GM18520 (cell line): ENCODE data around the gene RIPOR3.
"Not testable (repeated sequence)": the region's sequence is repeated elsewhere in the genome, so short reads cannot be mapped to it uniquely, and the experiment has no call there.

ENCODE experiments used
- ATAC-seq: cut with Tn5 transposase; IDR thresholded peaks from one replicate; pipeline ENCODE4 v1.9.1; 2021; ENCODE audit not compliant: unreplicated experiment

The RIPOR3 gene

DNA sequence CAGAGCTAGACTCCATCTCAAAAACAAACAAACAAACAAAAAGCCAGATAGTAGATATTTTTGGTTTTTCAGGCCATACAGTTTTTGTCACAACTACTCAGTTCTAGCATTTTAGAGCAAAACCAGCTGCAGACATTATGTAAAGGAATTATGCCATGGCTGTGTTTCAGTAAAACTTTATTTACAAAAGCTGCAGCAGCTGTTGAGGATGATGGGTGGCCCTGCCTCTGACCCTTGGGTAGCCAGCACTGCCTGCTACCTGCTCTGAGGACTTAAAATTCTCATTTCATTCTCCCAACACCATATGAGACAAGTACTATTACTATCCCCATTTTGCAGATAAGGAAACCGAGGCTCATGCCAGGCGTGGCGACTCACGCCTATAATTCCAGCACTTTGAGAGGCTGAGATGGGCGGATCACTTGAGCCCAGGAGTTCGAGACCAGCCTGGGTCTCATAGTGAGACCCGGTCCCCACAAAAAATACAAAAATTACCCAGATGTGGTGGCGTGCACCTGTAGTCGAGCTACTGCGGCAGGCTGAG is 56.3 kb downstream of the RIPOR3 start:
- no peak for ATAC-seq

DNA sequence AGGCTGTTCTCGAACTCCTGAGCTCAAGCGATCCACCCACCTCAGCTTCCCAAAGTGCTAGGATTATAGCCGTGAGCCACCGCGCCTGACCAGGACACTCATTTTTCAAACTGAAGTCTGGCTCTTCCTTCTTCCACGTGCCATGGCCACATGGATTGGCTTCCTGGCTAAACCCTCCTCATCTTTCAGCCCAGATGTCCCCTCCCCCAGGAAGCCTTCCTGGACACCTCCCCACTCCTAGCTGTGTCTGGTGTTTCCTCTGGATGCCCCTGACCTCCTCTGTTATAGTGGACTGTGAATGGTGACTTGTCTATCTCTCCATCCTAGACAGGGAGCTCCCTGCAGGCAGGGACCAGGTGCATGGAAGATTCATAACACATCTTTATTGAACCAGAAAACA is 57.2 kb downstream of the RIPOR3 start:
- ATAC-seq = no peak

DNA sequence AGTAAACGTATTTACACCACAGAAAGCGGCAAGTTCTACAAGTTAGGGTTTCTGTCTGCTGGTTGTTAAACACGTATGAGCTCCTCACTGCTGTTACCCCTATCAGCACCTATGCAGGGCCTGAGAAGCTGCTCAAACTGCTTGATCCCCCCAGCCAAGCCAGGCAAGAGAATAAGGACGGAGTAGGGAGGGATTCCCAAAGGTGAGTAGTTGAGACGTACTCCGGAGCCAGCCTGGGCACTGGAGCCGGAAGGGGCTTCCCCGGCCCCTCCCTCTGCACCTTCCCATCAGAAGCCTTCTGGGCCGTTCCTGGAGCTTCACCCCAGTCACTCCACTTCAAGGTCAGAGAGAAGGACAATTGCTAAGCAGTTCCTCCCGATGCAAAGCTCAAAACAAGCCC is 58.0 kb downstream of the RIPOR3 start:
- ATAC-seq = no peak

DNA sequence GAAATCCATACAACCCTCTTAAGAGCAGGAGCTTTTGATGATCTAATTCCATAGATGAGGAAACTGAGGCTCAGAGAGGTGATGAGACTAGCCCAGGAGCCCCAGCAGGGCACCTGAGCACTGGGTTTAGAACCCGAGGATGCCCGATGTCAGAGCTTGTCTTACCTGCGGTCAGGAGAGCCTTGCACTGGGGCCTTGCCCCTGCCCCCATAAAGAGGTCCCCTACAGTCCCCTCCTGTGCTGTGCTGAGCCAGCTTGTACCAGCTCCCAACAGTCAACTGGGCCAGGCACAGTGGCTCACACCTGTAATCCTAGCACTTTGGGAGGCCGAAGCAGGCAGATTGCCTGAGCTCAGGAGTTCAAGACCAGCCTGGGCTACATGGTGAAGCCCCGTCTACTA is 58.6 kb downstream of the RIPOR3 start:
- no peak for ATAC-seq

DNA sequence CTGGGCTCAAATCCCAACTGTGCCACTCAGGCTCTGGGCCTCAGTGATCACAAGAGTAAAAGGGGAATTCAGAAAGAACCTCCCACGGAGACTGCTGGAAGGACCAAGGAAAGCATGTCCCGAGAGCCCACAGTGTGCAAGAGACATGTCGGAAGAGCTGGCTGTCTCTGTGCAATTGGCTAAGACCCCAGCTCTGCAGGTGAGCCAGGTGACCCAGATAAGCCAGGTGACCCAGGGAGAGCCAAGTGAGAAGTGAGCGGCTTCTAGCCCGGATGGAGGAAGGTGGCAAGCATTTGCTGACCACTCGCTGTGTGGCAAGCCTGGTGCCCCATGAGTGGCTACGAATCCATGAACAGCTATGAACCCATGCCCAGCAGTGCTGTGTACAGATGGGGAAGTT is 59.1 kb downstream of the RIPOR3 start:
- no peak for ATAC-seq

DNA sequence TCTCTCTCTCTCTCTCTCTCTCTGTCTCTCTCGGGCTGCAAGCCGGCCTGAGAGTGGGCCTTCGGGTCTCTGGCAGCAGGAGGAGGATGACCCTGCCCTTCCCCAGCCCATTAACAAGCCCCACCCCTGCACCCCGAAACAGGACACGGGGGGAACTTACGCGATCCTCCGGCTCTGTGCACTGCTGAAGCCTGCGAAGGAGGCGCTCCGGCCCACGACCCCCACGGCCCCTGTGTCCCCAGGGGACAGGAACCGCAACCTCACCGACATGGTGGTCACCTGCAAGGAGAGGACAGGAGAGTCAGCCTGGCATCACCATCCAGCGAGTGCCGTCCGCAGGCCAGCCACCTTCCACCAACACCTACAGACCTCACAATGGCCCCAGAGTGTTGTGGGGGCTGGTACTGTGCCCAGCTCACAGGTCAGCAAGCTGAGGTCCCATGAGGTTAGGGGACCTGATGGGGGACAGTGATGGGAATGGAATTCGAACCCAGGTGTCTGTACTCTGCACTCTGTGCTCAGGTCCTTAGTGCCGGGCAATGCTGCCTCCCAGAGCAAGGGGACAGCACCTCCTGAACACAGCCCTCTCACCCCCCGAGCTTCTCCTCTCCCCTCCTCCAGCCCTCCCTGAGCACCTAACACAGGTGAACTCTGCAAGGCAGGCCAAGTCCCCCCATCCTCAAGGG is 60.6 kb downstream of the RIPOR3 start:
- no peak for ATAC-seq

DNA sequence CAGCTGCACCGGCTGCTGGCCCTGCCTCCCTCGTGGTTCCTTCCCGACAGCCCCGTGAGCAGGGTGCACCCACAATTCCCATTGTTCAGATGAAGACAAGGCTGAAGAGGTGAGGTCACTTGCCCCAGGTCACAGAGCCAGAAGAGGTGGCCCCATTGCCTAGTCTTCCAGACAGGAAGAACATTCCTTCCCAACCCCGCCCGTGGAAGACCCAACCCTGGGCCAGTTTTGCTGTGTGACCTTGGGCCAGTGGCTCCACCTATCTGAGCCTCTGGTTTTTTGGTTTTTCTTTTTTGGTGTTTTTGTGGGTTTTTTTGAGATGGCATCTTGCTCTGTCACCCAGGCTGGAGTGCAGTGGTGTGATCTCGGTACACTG is 61.7 kb downstream of the RIPOR3 start:
- ATAC-seq = no peak

DNA sequence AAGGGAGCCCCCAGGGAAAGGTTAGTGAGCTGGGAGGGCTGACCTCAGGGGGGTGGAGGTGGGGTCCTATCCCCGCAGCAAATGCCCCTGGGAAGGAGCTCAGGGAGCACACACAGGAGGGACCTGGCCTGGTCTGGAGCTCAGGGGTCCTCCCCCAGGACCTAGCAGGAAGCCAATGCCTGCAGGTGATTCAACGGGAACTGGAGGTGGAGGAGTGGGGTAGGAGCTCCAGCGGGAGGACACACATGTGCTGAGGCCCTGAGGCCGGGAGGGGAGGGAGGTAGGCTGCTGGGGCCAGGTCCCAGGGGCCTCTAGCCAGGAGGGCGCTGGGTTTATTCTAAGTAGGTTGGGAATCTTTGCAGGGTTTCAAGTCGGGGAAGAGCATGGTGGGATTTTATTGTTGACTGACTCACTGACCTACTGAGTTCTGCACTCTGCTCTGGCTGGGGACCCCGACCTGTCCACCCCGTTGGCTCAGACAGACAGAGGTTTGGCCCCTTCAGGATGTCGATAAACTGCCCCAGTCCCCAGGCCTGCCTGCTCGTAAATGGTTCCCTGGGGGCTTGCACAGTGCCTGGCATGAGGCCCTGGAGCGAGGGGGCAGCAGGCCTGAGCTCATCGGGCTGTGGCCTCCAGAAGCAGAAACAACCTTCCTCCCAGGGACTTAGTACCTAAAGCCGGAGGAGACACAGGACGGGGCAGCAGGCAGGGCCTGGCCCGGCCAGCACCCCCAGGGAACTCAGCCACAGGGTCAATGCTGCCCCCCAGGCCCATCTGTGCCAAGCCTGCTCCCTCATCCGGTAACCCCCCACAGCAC is 62.3 kb downstream of the RIPOR3 start:
- ATAC-seq = no peak

DNA sequence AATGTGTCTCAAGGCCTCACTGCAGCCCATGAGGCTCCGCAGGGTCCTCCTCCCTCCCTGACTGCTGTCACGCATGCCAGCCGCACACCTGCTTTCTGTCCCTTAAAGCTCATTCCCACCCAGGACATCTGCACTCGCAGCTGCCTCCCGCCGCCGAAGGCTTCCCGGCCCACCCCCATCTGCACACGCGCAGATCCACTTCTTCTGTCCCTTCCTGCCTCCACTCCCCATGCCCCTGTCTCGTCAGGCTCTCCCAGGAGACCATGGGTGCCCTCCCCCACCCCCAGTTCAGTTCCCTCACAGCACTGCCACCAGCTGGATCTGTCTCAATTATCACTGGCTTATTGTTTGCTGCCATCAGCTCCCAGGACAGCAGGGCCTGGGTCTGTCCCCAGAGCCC is 63.0 kb downstream of the RIPOR3 start:
- ATAC-seq = no peak

DNA sequence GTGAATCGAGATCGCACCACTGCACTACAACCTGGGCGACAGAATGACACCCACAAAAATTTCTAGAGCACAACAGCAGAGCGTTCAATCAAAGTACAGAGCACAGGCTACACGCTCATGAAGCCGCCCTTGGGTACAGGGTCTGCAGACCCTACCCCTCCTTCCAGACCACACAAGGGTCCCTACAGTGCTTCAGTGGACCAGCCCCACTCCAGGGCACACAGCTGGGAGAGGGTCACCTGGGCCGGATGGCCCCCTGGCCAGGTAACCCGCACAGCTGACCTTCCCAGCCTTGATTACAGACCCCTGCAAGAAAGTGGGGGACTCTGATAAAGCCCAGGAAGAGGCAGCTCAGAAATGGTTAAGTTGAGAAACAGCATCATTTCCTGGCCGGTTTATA is 63.6 kb downstream of the RIPOR3 start:
- no peak for ATAC-seq

DNA sequence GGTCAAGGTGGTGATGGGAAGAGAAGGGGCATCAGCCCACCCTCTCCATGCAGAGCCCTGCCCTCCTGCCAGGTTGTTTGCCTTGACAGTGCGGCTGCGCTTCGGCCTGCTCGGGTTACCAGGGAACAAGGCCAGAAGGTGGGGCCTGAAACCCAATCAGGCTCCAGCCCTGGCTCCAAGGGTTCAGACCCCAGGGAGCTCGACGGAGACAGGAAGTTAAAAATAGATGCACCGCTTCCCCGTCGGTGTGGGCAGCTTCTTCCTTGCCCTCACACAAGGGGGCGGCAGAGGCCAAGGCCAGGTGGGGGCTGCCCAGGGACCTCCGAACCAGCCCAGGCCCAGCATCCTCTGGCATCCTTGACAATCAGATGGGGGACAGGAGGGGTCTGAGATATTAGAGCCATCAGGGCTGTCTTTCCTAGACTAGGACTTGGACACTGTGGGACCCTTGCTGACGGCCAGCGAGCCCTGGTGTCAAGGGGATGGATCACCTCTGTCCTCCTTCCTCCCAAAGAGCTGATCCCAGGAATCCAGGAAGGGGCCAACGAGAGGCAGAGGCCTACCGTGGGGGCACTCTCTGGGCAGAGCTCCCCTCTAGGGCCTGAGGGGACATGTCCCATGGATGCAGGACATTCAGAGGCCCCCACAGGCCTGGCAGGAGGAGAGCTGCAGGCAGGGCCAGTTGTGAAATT is 65.2 kb downstream of the RIPOR3 start:
- ATAC-seq = no peak

DNA sequence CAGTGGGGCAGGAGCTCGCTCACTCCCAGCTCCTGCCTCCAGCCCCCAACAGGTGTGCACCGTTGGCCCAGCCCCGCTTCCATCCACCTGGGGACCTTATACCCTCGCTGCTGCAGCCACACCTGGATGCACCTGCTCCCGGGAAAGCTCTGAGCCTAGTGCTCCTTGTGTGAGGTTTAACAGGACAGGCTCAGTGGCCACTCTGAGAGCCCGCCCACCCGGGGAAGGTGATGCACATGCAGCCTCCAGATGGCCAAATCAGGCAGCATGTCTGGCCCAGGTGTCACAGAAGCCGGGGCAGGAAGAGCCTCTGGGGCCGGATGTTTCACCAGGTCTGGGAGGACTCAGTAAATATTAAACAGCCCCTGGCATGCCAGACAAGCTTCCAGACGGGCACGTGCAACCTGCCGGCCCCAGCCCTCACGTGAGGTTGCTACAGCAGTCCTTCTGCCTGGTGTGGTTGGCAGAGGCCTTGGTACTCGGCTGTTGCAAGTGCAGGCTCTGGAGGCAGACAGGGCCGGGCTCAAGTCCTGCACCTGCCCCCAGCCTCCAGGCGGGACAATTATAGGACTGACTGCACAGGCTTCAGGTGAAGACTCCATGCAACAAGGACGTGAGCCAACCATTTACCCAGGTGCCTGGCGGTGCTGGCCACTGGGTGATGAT is 66.9 kb downstream of the RIPOR3 start:
- no peak for ATAC-seq

DNA sequence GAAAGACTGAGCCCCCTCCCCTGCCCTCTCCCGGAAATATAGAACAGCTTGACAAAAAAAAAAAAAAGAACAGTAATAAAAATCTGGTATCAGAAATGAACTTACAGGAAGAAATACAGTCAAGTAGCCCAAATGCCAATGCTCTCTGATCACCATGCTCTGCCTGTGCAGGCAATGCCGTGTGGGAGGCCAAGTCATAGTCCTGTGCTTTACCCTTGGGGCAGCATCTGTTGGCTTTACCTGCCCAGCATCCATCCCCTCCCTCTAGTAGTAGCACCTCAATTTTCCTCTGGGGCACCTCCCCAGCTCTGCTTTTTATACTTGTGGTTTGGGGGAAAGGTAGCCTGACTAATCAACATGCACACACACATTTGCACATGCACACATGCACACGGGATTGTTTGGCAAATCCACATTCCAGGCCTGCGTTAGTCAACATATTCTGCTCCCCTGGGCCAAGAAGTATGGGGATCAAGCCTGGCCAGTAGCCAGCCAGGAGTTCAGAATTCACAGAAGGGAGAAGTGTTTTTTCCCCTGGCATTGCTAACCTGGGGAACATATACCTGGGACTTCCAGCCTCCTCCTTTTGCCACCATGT is 70.2 kb downstream of the RIPOR3 start:
- no peak for ATAC-seq

DNA sequence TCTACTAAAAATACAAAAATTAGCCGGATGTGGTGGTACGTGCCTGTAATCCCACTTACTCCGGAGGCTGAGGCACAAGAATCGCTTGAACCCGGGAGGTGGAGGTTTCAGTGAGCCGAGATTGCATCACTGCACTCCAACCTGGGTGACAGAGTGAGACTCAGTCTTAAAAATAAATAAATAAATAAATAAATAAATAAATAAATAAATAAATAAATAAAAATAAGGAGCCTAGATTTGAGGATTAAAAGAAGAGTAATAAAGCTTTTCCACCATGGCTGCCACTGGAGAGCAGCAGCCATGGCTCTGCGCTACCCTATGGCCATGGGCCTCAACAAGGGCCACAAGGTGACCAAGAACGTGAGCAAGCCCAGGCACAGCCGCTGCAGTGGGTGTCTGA is 70.9 kb downstream of the RIPOR3 start:
- not testable (repeated sequence) for ATAC-seq

DNA sequence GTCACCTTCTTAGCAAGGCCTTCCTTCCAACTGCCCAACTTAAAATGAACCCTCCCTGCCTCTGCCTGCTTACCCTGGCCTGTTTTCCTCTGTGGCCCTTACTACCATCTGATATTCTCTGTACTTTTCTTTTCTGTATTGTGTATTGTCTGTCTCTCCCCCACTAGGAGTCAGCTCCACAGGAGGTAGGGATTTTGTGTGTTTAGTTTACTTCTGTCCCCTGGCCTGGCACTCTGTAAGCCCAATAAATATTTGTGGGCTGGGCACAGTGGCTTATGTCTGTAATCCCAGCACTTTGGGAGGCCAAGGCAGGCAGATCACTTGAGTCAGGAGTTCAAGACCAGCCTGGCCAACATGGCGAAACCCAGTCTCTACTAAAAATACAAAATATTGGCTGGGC is 72.8 kb downstream of the RIPOR3 start:
- ATAC-seq = no peak

DNA sequence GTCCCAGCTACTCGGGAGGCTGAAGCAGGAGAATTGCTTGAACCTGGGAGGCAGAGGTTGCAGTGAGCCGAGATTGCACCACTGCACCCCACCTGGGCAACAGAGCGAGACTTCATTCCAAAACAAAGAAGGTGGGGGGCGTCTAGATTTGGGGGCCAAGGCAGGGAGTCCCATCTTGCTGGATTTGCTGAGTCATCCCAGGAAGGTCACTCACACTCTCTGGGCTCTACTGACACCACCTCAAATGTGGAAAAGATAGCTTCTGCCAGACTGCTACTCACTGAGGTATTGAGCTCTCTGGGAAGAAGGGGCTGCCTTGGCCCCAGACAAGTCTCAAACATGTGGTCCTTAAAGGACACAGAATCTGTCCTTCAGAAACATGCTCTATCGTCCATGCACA is 74.3 kb downstream of the RIPOR3 start:
- no peak for ATAC-seq

DNA sequence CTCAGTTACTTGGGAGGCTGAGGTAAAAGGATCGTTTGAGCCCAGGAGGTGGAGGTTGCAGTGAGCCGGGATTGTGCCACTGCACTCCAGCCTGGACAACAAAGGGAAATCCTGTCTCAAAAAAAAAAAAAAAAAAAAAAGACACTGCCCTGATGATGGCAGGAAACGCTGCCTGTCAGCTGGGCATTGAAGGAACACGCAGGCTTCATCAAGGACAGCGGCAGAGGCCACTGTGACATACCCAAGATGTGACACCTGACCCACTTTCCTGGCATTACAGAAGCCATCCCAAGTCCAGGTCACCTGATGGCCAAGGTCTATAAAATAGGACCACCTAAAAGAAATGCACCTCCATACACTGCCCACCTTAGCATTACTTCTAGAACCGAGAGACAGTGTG is 75.9 kb downstream of the RIPOR3 start:
- ATAC-seq = no peak

DNA sequence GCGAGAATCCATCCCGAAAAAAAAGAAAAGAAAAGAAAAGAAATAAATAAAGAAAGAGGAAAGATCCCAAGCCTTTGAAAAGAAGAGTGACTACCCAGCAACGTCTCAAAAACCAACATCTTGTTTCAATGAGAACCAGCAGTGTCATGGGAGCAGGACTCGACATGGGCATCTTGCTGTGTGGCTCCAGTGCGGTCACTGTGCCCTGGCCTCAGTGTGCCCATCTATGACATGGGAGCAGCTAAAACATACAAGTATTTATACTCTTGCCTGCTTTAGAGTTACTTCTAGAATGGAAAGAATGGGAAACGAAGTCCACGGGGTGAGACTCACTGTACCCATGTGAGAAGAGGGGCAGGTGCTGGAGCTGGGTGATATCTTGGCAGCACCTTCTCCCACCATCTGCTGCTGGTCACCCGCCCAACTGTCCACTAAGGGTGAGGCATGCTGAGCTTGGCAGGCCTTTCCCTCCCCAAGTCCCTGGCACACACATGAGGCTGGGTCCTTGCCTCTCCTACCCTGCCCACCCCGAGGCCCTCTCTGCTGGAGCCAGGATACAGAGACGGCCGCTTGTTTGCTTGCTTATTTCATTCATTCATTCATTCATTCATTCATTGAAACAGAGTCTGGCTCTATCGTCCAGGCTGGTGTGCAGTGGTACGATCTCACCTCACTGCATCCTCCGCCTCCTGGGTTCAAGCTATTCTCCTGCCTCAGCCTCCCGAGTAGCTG is 77.7 kb downstream of the RIPOR3 start:
- no peak for ATAC-seq

DNA sequence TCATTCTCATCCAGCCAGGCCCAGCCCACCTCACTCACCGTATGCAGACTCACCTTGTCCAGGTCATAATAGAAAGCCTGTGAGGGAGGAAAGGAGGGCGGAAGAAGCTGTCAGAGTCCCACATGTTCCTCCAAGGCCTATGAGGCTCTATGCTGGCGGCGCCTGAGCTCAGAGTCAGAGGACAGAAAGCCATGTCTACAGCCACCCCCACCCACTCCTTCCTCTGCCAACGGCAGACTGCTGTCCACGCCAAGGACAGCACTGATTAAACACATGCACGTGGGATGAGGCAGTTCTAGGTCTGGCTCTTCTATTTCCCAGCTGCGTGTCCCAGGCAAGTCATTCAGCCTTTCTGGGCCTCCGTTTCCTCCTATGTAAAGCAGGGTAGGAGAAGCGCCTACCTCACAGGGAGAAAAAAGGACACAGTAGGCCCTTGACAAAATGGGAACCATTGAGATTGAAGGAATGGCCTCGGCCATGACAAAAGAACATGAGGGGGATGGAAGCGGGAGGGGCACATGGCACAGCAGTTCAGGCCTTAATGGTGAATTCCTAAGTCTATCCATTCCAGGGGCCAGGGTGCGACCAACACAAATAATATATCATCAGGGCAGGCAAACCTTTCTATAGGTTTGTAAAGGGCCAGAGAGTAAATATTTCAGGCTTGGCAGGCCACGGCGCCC is 80.1 kb downstream of the RIPOR3 start:
- ATAC-seq = no peak
